ENCODE measurements around the gene ZMIZ1.

The ZMIZ1 gene

DNA sequence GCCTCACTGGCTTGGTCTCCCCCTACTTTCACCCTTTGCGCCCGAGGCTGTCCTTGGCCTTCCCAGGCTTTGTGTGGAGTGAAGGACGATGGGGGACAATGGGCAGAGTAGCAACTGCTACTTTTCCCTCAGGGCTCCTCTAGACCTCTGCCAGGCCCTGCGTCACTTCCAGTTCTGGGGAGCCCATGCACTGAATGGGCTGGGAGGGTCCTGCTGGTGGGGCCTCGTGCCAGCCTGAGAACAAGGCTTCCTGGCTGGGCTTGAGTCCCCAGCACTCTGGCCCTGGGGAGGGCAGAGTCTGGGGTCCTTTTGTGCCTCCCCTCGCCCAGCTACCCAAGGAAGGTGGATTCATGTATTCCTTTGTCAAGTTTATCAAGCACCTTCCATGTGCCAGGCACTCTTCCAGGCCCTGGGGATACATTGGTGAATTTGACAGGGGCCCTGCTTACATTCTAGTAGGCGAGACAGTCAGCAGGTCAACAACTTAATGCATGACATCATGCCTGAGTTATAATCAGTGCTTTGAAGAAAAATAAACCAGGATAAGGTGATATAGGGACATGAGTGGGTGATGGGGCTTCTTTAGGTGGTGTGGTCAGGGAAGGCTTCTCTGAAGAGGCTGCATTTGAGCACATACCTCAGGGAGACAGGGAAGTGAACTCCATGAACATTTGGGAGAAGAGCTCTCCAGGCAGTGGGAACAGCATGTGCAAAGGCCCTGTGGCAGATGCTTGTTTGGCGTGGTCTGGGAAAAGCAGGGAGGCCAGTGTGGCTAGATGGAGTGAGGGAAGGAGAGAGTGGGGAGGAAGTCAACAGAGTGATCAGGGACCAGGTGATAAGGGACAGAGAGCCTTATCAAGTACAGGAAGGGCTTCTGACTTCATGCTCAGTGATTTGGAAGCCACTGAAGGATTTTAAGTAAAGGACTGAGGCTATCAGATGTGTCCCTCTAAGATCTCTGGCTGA is 14.1 kb downstream of the ZMIZ1 start:
- no peak for DNase-seq (ENCODE audit: low read depth)

DNA sequence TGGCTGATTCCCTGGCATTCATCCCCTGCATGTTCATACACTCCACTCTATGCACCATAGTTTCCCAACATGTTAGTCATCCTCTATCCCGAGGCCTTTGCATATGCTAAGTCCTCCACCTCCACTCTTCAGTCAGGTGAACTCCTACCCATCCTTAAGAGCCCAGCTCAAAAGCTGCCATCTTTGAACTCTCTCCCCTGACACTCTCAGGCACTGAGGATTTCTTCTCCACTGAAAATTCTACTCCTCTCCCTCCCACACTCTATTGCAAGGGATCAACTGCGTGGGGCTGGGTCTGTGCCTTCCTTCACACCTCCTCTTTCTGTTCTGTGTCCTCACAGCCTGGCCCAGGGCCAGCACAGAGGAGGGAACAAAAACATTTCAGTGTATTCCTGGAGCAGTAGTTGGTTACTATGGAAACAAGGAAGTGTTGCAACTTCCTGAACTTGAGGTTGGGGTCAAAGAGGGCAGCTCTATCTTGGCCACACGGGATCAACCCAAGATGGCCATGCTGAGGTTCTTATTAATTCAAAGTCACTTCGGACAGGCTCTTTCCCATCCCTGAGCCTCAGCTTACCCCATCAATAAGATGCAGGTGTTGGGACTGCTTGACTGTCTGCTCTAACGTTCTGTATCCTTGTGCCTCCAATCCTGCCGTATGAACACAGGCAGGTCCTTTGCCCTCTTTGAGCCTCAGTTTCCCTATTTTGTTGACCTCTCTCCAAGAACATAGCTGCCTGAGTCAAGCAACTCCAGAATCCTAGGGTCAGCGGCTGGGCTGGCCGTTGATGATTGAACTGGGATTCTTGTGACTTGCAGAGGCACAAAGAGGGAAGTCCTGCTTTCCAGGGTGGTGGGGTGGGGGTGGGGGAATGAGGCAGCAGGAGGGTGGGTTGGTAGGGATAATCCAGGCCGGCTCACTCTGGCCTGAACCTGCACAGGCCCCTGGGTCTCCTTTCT is 15.5 kb downstream of the ZMIZ1 start:
- no peak for DNase-seq (ENCODE audit: low read depth)

DNA sequence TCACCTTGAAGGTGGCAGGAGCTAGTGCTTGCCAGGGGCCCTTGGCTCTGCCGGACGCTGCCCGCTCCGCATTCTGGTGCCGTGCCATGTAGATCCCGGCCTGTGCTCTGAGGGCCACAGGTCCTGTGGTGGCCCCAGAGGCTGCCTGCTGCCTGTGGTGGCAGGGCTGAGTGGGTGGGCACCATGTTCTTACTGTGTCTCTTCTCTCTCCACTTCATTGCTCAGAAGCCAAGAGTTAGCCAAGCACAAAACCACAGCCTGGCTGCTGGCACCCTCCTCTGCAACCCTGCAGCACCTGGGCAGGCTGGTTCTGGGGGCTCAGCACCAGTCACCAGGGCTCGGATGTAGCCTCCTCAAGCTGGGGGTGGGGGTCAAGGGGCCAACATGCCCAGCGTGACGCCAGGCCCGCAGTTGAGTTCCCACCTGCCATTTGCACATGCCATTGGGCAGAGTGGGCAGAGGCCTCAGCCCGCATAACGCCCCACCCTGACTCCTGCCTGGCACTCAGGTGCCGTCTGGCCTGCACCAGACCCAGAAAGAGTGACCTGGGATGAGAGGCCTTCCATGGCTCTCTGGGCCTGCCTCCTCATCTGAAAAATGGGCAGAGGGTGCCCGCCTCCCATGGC is 16.3 kb downstream of the ZMIZ1 start:
- no peak for DNase-seq (ENCODE audit: low read depth)

DNA sequence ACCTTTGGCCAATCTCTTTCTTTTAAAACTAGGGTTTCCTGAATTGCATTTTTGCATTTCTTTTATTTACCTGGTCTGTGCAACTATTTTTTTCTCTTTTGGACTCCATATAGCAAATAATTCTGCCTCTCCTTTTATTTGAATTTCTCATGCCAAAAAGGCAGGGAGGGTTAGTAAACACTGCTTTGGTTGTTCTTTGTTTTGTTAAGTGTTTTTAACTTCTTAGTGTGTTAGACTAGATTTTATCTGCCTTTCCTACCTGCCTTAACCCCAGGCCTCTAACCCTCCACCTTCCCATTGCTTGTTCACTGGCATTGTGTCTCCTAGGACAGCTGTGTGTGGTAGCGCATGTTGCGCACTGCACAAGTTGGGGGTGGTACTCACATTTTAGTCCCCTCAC is 18.1 kb downstream of the ZMIZ1 start:
- DNase-seq (ENCODE audit: low read depth): no peak

DNA sequence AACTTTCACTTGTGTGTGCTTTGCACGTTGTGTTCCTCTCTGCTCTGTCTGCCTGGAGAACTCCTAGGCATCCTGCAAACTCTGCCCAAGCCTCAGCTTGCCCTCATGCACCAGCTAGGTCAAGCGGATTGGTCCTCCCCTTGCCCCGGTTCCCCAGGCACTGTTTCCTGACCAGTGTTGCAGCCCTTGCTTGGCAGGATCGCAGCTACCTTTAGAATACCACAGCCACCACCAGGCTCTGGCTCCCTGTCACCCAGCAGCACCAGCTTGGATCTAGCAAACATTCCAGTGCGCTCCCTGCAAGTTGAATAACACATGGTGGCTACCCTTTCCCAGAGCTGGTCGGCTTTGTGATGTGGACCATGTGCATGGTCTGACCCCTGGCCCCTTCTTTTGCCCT is 19.0 kb downstream of the ZMIZ1 start:
- no peak for DNase-seq (ENCODE audit: low read depth)

DNA sequence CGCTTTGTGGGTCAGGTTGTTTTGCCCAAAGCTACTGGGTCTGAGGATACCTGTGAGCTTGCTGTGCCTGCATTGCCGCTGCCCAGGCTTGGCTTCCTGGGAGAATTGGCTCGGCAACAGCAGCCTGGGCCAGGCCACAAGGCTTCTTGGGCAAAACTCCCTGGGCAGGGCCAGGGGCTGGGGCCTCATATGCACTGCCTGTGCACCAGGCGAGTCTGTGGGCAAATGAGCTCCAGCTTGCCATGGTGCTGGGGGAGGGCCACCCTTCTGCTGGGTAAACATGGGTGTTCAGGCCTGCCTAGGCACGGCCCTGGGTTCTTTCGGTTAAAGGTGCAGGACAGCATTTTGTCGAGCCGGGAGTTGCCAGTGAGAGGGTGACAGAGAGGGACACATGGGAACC is 19.4 kb downstream of the ZMIZ1 start:
- DNase-seq (ENCODE audit: low read depth): no peak

DNA sequence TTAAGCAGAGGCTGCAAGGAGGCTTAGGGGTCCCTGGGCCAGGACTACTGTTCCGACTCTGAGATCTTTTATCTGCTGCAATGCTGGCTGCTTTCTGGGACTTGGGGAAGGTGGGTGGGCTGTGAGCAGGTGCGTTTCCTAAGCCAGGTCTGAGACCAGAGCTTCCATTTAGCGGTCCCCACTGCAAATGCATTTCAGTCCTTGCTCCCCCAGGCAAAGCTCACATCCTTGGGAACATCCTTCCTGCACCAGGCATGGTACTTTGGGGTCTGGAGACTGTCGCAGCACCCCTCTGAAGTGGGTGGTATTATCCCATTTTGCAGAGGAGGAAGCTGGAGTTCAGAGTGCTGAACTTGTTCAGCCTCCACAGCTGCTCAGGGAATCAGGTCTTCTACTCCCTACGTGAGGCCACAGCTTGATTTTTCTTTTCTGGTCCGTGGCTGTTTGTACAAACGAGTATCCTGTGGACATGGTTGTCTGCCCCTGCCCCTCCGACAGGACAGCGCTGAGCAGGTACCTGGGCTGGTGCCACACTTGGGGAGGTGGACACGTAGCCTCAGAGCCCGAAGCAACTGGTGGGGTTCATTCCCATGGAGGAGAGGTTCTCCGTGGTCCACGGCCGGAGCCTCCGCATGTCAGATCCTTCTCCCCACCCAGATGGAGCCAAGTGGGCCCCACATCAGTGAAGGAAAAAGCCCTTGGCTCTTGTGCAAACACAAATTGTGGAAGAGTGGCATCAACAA is 20.0 kb downstream of the ZMIZ1 start:
- no peak for DNase-seq (ENCODE audit: low read depth)

DNA sequence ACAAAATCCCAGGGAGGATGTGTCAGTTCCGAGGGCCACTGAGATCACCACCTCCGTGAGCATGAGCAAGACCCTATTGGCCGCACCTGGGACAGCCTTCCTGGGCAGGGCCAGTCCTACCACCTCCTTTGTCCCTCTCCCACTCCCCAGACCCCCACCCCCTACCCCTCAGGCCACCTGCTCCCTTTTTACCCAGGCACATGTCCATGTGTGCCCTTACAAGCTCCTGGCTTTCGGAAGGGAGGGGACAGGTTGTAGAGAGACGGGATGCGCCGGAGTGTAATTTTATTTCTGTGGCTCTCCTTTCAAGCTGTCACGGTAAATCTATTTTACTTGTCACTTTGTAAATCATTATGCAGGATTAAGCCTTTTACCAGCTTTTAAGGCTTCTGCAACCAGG is 20.9 kb downstream of the ZMIZ1 start:
- no peak for DNase-seq (ENCODE audit: low read depth)

DNA sequence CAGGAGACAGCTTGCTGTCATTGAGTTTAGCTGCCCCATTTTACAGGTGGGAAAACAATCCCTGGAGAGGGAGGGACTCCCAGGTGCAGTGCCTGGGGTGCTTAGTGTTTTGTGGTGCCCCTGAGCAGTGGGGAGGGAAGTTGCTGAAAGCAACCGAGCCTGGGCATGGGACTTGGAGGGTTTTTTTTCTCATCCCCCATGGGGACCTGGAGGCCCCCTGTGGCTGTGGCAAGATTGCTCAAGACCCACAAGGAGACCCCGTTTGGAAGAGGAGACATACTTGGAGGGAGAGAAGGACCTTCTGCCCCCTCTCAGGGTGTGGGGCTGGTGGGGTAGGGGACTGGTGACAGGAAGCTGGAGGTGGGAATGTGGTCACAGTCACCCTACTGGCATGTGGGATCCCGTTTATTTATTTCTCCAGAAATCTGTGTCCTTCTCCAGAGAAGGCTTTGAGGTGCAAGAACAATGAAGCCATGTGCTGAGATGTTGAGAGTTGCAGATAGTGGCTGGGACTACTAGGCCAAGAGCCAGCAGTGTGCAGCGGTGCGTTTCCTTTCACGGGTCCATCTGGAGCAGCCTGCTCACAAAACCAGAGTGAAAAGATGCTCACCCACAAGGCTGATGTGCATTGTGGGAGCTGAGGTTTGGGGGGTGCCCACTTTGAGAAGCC is 21.5 kb downstream of the ZMIZ1 start:
- DNase-seq (ENCODE audit: low read depth): no peak

DNA sequence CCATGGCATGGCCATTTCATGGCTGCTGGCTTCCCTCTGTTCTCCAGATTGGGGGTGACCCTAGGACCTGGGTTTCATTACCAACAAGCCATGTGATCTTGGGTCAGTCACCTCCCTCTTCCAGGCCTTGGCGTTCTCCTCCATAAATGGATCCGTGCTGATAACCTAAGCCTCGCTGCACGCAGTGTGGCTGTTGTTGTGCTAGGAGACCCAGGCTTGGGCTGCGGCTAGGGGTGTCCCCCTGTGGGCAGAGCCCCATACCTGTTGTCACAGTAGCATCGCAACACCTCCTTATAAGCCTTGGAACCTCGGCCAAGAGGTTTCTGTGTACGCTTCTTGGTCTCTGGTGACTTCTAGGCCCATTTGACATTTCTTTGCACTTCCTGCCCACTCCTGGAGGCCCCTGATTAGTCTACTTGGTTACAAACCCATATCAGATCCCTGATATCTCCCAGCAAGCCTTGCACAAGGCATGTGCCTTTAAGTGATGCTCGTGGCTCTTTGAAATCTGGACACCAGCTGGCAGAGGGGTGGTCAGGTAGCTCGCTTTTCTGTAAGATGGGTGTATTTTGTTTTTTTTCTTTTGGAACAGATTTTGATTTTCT is 23.6 kb downstream of the ZMIZ1 start:
- no peak for DNase-seq (ENCODE audit: low read depth)

DNA sequence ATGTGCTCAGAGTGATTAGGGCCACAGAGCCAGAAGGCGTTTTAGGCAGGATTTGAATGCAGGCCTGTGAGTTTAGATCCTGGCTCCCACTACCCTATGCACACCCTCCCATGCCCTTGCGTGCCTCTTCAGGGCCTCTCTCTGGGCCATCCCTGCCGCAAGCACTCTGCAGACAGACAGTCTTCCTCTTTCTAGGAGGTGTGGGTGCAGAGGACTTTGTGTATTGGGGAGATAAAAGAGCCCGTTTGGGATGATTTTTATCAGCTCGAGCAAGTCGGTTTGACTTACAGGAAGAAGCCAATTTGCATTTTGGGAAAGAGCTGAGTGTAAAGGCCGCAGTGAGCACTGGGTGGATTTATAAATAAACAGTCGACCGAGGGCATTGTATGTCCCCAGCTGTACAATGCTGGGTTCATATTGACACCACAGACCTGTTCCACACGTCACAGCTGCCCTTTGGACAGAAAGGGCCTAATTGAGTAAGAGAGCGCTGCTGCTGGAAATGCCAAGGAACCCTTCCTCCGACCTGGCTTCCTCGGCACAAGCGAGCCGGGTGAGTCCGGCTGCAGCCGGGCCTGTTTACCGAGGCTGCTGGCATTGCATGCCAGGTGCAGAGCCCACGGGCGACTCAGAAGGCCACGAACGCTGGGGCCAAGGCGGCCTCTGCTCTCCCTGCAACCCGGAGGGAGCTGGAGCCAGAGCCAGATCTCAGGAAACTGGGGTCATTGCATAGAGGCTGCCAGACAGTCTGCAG is 25.1 kb downstream of the ZMIZ1 start:
- DNase-seq (ENCODE audit: low read depth): no peak

DNA sequence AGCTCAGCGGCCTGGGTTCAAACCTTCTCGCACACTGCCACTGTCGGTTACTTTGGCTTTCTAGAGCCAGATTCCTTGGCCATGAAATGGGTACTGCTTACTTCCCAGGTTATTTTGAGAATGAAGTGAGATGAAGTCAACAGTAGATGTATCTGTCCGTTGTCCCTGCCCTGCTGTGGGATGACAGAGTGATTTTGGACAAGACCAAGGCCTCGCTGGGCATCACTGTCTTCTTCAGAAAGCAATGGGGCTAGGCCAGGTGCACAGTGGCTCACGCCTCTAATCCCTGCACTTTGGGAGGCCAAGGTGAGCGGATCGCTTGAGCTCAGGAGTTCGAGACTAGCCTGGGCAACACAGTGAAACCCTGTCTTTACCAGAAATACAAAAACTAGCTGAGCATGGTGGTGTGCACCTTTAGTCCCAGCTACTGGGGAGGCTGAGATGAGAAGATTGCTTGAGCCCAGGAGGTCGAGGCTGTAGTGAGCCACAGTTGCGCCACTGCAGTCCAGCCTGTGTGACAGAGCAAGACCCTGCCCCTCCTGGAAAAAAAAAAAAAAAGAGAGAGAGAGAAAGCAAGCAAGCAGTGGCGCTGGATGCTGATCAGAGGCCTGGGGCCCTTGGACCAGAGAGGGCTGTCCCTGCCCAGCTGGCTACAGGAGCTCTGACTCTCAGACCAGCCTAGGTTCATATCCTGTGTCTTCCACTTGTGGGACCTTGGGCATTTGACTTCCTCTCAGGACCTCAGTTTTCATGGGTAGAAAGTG is 25.8 kb downstream of the ZMIZ1 start:
- DNase-seq (ENCODE audit: low read depth): no peak

DNA sequence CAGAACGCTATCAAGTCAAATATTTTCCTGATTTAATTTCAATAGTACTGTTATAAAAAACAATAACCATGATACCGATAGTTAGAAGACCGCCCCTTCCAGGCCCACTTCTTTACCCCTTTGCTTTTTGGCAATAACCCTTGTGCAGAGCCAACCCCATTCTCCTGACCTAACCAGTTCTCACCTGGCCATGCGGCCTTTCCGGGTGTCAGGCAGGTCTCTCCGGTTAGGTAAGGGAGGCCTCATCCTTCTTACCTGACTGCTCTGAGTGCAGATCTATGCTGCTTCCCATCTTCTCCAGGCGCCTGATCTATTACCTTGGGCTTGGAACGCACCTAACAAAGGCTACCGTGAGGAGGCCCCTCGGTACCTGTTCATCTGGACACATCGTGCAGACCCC is 26.6 kb downstream of the ZMIZ1 start:
- DNase-seq (ENCODE audit: low read depth): no peak

DNA sequence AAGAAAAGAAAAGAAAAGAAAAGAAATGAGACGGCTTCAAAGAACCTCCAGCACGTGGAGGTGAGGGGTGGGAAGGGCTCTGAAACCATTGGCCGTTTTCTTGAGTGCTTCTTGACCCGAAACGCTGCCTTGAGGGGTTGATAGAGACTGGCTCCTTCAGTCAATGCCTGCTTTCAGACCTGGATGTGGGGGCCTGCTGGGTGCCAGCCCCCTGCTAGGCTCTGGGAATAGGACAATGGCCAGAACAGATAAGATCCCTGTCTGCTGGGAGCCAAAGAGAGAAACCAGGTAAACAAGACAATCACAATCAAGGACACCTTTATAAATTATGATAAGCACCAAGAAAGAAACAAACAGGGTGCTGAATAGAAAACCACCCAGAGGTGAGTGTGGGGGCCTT is 27.7 kb downstream of the ZMIZ1 start:
- no peak for DNase-seq (ENCODE audit: low read depth)

DNA sequence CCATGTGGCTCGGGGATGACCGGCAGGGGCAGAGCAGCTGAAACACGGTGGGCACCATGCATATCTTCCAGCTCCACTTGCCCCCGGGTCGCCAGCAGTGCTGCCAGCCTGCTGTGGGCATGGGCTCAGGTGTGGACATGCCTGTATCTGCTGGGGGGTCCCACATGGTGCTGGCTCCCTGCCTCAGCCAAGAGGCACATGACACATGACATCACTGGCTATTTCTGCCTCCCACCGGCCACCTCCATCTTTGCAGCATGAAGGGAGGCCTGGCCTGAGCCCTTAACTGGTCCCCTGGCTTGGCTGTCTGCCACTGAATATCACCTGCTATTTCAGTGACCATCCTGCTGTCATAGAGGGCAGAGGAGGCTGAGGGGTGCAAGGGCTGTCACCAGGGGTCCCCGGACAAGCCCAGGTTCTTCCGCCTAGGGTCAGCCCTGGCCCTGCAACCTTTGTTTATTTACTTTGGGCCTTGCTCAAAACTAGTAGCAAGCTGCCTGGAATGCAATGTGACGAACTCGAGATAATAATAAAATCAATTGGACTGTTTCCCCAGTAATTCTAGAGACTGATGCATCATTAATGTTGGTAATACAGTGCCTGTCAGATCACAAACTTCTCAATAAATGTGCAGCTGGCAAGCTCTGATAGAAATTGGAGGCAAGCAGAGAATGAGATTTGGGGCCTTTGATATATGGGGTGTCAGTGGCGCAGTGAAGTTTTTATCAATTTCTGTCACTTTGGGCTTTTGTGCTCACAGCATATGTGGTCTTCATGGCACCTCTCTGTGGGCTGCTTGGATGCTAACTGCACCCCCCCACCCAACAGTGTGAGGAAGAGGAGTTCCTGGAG is 28.5 kb downstream of the ZMIZ1 start:
- DNase-seq (ENCODE audit: low read depth): no peak

DNA sequence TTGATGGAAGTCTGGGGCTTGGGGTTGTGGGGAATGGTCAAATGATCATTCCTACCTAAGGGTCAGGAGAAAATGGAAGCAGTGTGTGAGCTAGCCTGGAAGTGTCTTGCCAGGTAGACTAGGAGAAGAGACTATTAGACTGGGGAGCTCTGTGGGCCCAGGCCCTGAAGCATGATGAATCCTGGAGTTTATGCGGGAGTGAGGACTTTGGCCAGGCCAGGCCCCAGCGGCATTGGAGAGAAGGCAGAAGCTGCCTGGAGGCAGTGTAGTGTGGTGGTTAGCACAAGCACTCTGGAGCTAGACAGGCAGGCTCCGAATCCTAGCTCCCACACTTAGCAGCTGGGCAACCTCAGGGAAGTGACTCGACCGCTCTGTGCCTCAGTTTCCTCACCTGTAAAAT is 29.3 kb downstream of the ZMIZ1 start:
- no peak for DNase-seq (ENCODE audit: low read depth)

DNA sequence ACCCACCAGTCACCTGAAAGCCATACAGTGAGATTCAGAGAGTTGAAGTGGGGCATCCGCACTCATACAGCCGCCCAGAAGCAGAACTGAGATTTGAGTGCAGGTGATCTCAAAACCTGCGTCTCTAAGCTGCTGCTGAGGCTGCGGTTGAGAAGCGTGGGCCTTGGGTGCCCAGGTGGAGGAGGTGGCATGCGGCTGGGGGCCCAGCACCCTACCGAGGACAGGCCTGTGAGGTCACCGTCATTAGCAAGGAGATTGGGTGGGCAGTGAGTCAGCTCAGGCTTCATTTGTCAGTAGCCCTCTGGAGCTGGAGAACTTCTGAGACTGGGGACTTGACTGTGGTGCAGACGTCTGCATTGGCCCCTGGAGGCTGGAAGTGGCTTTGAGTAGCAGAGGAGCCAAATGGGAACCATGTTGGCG is 29.8 kb downstream of the ZMIZ1 start:
- no peak for DNase-seq (ENCODE audit: low read depth)

DNA sequence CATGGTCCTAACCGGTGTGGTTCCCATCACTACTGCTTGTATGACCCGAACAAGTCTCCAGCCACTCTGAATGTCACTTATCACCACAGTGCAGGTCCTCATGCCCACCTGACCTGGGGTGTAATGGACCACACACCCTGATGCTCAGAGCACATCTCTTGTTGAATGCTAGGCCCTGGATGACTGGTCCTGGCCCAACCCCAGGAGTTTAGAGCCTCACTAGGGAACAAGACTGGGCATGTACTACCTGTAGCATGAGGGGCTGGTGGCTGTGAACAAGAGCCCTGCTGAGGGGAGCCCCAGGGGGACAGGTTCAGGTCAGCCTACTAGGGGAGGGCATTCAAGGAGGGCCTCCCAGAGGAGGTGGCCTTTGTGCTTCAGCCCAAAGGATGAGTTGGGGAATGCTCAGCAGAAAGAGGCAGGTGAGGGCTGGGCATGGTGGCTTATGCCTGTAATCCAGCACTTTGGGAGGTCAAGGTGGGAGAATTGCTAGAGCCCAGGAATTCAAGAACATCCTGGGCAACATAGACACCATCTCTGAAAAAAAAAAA is 31.2 kb downstream of the ZMIZ1 start:
- no peak for DNase-seq (ENCODE audit: low read depth)
